GM21825 (cell line): ENCODE data around the gene PSME2.
A peak's percentile ranks its signal among the peaks of the same experiment; 100 is the strongest.

Source experiments
- ATAC-seq: cut with Tn5 transposase; IDR thresholded peaks from one replicate; pipeline ENCODE4 v1.9.1; 2021; ENCODE audit warnings: mild to moderate bottlenecking, moderate library complexity; ENCODE audit not compliant: unreplicated experiment

PSME2 gene

DNA sequence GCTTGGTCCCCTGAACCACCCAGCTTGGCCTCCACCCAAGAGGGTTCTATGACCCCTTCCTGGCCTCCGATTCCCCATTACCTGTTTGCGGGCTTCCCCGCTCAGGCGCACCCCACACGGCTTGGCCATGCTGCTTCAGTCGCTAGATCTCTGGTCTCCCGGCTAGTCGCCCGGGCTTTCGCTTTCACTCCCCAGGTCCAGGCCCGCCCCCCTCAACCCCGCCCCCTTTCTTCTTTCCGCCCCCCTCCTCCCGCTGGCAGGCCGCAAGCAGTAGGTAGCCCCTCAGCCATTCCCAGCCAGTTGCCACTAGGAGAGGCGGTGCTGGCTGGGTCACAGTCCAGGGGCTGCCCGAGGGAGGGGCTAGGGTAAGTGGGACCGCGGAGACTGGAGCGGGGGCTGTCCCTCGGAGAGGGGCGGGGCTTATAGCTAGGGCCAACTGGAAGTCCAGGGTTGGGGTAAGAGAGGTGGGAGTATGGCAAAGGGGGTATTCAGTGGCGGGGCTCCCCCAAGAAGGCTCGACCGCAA is at the start of gene PSME2:
PSME2 (minus strand) TSS at position 158 of the 525 bp plus-strand sequence; CDS start at position 129, 29 bp downstream.
- peak; percentile 57 for ATAC-seq

DNA sequence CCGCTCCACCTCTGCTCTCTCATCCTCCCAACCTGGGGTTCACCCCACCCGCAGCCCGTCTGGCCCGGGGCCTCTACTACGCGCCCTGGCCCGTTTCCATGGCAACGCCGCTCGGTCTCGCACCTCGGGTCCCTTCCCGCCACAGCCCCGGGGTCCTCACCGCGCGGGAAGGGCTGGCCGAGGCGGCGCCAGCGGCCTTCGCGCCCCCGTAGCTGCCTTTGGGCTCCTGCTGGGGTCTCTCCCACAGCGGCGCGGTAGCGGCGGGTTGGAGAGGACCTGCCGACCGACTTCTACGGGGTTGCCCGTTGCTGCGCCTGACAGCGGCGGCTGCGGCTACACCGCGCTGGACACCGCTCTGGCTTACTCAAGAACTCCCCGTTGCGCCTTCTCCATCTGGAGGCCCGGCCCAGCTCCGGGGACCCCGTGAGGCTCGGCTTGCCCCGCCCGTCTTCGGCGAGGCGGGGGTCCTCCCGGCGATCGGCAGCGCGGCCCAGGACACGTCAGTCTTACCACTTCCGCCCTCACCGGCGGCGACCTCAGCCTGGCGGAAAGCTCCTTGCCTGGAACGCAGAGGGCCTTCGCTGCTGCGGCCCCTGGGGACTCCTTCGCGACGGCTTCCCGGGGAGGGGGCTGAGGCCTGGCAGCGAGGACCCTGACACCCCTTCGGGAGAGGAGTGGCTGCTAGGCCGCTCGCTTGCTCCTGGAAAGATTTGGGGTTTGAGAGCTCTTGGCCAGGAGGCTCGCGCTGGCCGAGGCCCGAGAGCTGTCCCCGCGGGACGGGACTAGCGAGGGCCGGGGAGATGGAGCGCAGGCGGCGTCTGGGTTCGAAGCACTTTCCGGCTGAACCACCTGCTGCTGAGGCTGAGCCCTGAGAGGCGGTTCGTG is 49.0 kb upstream of the PSME2 start, which contains the start of gene TM9SF1:
TM9SF1 (minus strand) TSS at position 256 of the 885 bp plus-strand sequence. CDS start 422 bp downstream, outside the sequence.
- peak; percentile 74 for ATAC-seq

GRCh38 chr14:24194873-24195185 is 48.4 kb upstream of the PSME2 start:
- ATAC-seq, result no peak

- no peak for ATAC-seq
Observed at GRCh38 chr14:24194186-24194872, 47.9 kb upstream of the PSME2 start.

DNA sequence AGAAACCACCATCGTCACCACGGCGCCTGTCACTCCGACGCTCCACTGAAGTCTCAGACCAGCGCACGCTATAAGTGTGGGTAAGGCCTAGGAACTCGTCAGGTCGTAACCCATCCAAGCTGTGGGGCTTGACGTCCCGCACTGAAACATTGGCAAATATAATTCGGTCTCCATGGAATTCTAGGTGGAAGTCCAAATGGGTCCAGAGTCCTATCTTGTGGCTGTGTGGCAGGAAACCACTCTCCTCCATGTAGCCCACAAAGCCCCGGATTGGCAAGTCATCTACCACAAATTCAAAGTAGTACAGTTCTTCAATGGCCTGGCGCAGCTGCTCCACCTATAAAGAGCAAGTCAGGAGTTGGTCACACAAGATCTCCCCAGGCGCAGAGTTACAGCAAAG is 46.5 kb upstream of the PSME2 start:
- no peak for ATAC-seq

GRCh38 chr14:24190416-24190815 is 44.0 kb upstream of the PSME2 start:
- no peak for ATAC-seq

DNA sequence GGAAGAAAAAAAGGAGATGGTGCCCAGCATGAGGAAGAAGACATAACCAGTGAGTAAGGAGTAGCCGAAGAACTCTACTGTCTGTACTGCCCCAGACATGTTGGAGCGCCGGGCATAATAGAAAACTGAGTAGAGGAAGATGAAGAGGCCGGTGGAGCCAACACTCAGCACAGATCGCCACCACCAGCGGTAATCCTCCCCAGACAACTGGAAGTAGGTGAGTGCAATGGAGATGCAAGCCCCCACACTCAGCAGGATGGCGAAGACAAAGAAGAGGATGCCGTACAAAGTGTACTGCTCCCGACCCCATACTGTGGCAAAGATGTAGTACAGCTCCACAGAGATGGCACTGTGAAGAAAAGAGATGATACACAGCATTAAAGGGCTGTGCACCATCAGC is 43.0 kb upstream of the PSME2 start:
- no peak for ATAC-seq

DNA sequence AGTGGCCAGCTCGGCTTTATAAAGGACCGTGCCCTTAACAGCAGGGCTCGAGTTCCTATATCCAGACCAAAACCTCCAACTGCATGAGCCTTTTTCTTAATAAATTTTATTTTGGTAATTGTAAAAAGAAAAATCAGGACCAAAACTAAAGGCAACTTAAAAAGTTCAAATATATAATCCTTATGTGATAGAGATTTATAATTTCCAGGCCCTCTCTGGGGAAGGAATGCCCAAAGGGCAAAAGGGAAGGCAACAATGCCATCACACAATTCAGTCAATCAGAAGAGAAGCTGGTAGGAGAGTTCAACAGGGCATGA is 42.6 kb upstream of the PSME2 start:
- no peak for ATAC-seq

DNA sequence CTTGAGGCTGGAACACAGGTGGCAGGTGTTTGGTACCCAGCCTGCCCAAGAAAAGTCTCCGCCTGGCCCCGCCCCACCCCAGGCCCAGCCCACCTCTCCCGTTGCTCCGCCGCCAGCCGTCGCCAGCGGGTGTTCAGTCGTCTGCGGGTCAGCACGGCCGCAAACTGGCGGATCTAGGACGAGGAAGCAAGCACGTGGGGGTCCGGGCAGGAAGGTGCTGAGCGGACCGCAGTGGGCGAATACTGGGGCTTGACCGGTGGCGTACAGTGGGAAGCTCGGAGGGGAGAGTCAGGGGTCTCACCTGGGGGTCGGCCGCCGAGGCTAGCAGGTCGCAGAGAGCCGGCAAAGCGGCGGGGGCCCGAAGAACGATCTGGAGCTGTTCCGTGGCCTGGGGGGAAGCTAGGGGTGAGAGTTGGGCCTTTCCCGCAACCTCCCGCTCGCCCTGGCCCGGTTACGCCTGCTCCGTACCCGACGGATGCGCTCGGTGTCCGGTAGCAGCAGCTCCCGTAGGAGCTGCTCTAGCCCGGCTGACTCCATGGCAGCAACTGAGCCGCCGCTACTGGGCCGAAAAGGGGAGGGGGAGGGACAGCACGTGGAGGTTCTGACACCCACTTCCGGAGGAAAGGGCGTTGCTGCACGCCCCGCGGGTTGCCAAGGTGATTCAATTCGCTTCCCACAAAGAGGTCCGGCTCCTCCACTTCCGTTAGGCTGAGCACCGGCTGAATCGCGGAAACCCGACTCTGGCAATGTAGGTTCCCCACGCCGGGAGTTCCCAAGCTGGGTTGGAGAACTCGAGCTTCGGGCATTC is 42.0 kb upstream of the PSME2 start, which contains the start of gene IPO4:
IPO4 (minus strand) TSS at position 566 of the 808 bp plus-strand sequence; CDS start at position 537, 29 bp downstream.
- peak; percentile 85 for ATAC-seq

GRCh38 chr14:24187539-24187915 is 41.1 kb upstream of the PSME2 start:
- ATAC-seq, result no peak

DNA sequence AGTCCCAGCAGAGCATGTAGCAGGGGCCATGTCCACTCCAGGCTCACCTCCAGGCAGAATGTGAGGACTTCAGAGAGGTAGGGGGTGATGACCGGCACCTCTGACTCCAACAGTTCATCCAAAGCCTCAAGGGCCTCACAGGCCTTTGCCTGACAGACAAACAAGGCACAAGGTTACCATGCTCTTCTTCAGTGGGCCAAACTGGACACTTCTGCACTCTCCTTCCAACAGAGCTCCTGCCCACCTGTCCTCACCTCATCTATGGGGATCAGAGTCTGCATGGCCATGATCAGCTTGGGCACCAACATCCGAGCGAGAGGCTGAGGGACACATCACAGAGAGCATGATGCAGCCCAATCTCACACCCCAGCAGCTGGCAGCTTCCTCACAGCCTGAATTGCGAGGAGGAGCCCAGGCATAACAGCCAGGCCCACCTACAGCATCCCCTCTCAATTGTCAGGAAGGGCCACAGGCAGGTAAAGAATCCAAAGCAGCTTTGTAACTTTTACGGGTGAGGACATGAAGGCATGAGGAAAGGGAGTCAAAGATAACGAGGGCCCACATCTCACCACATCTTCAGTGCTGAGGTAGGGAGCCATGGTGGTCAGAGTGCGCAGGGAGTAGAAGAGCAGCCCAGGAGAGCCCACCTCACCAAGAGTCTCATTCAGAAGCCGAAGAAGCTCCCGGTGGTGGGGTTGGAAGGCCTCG is 40.6 kb upstream of the PSME2 start:
- no peak for ATAC-seq

- no peak for ATAC-seq
Observed at GRCh38 chr14:24185741-24186140, 39.3 kb upstream of the PSME2 start.

GRCh38 chr14:24185026-24185425 is 38.6 kb upstream of the PSME2 start:
- no peak for ATAC-seq

DNA sequence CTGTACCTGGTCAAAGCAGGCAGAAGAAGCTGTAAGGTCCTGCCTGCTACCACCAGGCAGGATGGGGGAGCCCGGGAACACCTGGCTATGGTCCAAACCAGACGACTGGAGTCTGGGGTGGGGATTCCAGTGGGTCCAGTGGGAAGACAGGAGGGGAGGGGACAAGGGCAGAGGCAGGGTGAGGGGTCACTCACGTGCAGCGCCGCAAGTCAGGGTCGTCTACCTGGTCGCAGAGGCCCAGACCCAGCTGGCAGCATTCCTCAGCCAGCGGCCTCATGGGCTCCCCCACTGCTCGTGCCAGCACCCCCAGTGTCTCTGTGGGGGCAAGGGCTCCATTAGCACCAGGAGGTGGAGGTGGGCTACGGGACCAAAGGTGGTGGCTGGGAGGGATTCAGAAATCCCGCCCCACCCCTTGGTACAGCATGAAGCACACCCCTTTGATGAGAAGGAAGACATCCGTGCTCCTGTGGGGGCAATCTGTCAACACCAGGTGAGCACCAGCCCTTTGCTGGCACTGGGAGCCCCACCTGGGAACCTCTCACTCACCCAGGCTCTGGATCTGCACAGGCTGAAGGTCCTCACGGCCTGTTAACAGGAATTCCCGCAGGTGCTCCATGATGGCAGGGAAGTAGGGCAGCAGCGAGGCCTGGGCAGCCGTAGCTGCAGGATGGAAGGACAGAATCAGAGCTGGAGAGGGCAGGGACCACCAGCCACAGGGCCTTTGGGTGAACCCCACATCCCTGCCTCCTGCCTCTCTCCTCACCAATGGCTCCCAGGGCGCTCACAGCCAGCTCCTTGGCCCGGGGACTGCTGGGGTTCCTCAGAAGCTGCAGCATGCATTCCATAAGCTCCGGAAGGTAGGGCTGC is 37.9 kb upstream of the PSME2 start:
- no peak for ATAC-seq

DNA sequence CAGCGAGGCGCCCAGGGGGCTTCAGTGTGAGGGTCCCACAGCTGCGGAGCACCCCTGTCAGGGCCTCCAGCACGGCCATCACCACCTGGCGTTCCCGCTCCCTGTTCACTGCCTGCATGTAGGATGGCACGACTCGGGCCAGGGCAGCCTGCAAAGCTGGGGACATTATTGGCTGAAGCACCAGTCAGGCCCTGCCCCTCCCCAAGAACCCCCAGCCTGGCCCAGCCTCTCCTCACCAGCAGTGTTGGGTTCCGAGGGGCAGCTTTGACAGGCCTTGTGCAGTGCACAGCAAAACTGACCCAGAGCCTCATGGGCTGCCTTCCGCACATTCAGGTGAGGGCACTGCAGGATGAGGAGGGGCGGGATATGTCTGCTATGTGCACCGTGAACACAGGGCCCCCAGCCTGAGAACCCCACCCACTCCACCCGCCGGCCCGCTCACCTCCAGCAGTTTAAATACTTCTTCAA is 36.6 kb upstream of the PSME2 start:
- no peak for ATAC-seq

GRCh38 chr14:24182110-24182882 is 35.9 kb upstream of the PSME2 start:
- no peak for ATAC-seq

GRCh38 chr14:24181371-24182077 is 35.1 kb upstream of the PSME2 start:
- no peak for ATAC-seq
